HG03521 (cell line): ENCODE results near the gene CD248.
"Not testable (repeated sequence)": the region's sequence is repeated elsewhere in the genome, so short reads cannot be mapped to it uniquely, and the experiment has no call there.

Source experiments
- ATAC-seq: cut with Tn5 transposase; IDR thresholded peaks from one replicate; pipeline ENCODE4 v1.9.1; 2021; ENCODE audit warnings: mild to moderate bottlenecking, moderate library complexity; ENCODE audit not compliant: unreplicated experiment

CD248 gene

DNA sequence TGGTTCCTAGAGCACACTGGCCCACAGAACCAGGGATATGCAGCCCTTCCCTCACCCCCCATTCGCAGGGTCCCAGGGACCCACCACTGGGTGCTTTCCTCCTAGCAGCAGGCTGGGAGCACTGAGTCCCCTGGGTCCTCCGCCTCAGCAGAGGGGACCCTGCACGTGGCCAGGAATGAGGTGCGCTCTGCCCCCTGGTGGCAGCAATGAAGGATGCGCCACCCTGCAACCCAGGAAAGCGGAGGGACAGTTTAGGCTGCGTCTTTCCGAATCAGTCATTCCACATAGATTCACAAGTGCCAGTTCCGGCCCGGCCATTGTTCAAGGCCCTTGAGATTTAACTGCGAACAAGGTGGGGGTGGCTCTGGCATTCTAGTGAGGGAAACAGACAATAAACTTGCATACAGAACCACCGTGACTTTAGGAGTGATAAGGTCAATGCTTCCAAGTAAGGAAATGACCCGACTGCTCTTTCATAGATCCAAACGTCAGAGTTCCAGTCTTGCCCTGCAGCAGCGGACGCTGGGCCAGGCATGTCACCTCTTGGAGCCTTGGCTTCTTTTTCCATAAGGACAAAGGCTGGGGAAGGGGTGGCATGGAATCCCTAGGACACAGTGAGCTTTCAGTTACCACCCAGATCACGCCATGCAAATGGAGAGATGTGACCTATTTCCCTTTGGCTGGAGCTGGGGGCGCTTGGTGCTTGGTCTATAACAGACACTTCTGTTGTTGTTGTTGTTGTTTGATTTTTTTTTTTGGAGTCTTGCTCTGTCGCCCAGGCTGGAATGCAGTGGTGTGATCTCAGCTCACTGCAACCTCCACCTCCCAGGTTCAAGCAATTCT lies 11.7 kb upstream of the CD248 start:
- no peak for ATAC-seq

DNA sequence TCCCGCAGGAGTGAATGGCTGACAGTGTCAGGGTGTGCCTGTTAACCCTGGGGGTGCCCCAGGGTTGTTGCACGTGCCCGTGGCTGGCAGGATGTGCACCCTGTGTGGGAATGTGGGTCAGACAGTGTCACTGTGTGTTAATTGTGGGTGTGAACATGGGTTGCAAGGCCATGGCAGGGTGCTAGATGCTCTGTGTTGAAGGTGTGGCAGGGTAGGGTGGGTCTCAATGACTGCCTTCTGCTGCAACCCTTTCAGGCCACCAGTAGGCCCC lies 11.1 kb upstream of the CD248 start:
- ATAC-seq, result no peak

DNA sequence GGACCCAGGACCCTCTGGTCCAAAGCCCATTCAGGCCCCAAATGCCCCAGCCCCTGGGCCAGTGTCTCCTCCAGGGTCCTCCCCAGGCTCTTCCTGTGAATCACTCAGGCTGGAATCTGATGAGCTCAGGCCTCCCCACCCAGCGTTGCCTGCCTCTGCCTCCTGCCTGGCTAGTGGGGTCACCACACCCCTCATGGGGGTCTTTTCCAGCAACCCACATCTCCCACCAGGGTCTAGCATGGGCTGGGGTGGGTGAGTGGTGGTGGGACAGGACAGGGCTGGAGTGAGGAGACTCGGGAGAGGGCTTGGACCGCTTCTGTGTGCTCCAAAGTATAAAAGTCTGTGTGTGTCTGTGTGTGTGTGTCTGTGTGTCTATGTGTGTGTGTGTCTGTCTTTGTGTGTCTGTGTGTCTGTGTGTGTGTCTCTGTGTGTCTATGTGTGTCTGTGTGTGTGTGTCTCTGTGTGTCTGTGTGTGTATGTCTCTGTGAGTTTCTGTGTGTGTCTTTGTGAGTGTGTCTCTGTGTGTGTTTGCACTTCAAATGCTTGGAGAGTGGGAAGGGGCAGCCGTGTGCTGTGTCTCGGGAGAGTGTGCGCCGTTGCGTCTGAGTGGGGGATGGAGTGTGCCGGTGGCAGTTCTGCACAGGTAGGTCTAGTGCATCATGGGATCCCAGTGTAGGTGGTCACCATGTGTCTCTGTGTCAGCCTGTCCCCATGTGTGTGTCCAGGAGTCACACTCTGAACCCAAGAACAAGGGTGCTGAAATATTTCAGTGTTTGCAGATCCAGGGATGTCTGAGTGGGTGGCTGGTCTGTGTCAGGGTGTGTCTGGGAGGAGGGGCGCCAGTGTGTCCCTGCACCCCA lies 10.6 kb upstream of the CD248 start:
- ATAC-seq, result no peak

GRCh38 chr11:66326261-66327111 lies 9.6 kb upstream of the CD248 start:
- ATAC-seq, result no peak

GRCh38 chr11:66325263-66325671 lies 8.4 kb upstream of the CD248 start:
- ATAC-seq, result no peak

- ATAC-seq, result no peak
Observed at GRCh38 chr11:66324664-66325063, 7.8 kb upstream of the CD248 start.

- ATAC-seq, result no peak
Observed at GRCh38 chr11:66323684-66324083, 6.8 kb upstream of the CD248 start.

DNA sequence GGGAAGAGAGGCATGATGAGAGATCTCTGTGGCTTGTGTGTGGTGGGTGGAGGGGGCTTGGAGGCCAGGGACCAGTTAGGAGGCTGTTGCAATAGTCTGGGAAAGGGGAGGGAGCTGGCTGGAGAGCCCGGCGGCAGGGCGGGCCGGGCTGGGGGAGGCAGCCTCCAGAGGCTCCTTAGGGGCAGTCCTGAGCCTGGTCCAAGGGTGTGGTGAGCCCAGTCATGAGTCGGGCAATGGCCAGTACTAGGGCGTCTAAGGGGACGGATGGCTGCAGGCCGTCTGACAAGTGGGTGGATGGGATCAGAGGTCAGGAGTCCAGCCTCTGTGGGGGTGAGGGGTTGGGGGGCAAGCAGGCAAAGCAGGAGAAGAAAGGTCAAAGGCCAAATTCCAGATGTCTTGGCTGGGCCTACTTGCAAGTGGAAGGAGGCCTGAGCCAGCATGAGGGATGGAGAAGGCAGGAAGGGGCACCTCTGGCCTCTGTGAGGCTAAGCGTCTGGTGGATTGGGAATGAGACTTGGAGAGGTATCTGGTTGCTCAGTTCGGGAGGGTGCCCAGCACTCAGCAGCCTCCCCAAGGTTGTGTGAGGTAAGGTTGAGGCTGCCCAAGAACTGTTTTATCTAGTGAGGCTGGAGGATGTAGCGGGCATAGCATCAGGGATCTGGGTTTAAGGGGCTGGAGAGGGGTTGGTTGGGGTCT lies 6.0 kb upstream of the CD248 start:
- ATAC-seq, result no peak

DNA sequence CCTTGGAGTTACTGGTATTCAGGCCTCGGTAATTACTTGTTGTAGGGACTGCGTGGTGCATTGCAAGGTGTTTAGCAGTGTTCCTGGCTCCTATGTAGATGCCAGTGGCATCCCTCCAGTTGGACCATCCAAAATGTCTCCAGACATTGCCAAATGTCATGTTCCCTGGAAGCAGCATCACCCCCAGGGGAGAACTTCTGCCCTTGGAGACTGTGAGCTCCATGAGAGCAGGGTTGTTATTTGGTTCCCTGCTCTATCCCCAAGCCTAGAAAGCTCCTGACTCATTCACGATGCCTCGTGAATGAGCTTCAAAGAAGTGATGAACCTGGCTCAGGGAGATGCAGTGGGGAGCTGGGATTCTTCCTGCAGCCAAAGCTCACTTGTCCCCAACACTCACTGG lies 4.8 kb upstream of the CD248 start:
- no peak for ATAC-seq

DNA sequence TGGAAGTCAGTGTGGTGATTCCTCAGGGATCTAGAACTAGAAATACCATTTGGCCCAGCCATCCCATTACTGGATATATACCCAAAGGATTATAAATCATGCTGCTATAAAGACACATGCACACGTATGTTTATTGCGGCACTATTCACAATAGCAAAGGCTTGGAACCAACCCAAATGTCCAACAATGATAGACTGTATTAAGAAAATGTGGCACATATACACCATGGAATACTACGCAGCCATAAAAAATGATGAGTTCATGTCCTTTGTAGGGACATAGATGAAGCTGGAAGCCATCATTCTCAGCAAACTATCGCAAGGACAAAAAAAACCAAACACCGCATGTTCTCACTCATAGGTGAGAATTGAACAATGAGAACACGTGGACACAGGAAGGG lies 3.9 kb upstream of the CD248 start:
- not testable (repeated sequence) for ATAC-seq

- not testable (repeated sequence) for ATAC-seq
Observed at GRCh38 chr11:66320289-66320688, 3.4 kb upstream of the CD248 start.

GRCh38 chr11:66318600-66318970 lies 1.7 kb upstream of the CD248 start:
- no peak for ATAC-seq

GRCh38 chr11:66317723-66318599 lies 1.1 kb upstream of the CD248 start:
- ATAC-seq, result no peak

GRCh38 chr11:66317322-66317722 lies 478 bp upstream of the CD248 start:
- no peak for ATAC-seq

DNA sequence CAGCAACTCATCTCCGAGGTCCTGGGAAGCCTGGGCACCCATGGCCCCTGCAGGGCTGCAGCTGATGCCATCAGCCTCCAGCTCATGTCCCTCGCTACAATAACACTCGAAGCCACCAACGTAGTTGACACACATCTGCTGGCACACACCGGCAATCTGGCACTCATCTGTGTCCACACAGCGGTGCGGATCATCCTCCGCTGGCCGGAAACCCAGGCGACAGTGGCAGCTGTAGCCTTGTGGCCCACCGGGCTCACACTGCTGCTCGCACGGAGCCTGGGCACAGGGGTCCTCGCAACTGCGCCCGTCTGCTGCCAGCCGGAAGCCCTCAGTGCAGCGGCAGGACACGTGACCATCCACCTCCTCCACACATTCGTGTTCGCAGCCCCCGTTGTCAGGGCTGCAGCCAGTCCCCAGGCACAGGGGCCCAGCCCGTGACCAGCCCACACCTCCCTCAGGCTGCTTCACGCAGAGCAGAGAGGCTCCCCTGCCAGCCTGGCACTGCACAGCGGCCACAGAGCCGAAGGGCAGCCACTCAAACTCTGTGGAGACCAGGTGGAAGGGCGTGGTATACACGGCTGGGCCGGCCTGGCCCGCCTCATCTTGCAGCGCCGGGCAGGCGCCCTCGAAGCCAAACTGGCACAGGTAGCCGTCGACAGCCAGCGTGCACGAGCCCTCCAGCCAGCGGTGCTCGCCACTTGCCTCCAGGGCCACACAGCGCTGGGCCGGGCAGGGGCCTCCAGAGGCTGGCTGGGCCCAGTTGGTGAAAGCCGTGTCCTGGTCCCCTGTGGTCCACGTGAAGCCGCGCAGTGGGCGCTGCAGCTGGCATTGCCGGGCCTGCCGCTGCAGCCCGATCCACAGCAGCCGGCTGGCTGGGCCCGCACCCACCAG lies 678 bp downstream of the CD248 start:
- ATAC-seq, result no peak

DNA sequence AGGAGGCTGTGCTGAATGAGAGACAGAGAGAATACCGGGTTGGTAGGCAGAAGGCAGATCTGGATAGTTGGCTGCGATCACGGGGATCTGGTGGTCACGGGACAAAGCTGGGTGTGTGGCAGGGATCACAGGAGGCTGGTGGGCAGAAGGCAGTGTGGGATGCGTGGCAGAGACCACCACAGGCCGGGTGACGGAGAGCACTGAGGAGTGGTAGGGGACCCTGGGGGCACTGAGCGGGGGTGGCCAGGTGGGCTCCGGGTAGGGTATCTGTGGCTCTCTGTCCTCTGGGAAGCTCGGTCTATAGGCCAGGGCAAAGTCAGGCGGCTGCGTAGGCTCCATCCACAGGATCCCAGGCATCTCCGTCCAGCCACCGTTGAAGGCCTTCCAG lies 1.4 kb downstream of the CD248 start:
- ATAC-seq, result no peak

GRCh38 chr11:66314561-66315497 lies 2.0 kb downstream of the CD248 start:
- ATAC-seq, result no peak

DNA sequence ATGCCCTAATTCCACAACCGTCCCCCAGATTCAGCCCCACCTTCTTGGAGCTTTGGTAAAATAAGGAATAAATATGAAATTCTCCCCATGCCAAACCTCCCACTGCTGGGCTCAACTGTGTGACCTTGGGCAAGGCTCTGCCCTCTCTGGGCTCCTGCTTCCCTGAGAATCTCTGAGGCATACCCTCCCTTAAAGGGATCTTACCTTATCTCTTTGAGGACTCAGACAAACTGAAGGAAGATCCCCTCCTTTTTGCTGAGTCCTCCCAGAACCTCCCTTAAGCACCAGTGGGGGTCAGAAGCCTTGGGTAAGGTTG lies 2.7 kb downstream of the CD248 start:
- no peak for ATAC-seq
